HFFc6 (cell line): ENCODE results near the gene PCCA. TPM values are rescaled to one million over a fixed set of nuclear protein-coding genes. Genes with fewer than 3 reads are reported as not detected.

Experiments used
- DNase-seq: peaks from one replicate; pipeline ENCODE4 v3.0.0-alpha.2; 2018
- H3K27ac Mint-ChIP-seq: 2 replicates; pipeline ENCODE4 v1.8.0; 2020; ENCODE audit warnings: mild to moderate bottlenecking, mixed read lengths
- H3K27me3 Mint-ChIP-seq: 2 replicates; pipeline ENCODE4 v1.8.0; 2021; ENCODE audit warnings: mild to moderate bottlenecking, moderate library complexity, mixed read lengths; ENCODE audit not compliant: insufficient read depth
- H3K36me3 Mint-ChIP-seq: 2 replicates; pipeline ENCODE4 v1.8.0; 2021; ENCODE audit warnings: low read depth, mixed read lengths
- H3K4me1 Mint-ChIP-seq: 2 replicates; pipeline ENCODE4 v1.8.0; 2020; ENCODE audit warnings: low read depth, mixed read lengths
- H3K4me3 Mint-ChIP-seq: 2 replicates; pipeline ENCODE4 v1.8.0; 2020; ENCODE audit warnings: mild to moderate bottlenecking, moderate library complexity, mixed read lengths
- H3K9me3 Mint-ChIP-seq: 2 replicates; pipeline ENCODE4 v1.8.0; 2020; ENCODE audit warnings: mild to moderate bottlenecking, mixed read lengths
- total RNA-seq, 6 experiments: library from RNA; stranded (reverse); fragmentation: NEBNext Ultra II Directional; extraction: Animal tissue kit (Norgen Biotek cat#: 25700); gene quantifications; 2 replicates in 1 of 6; 3 replicates in 5 of 6; pipeline ENCODE4 v1.2.3, GENCODE V29; 2021
- TF ChIP-seq, protein P1 (sequence below): fragments of 200-600 bp; sonication (generic); IDR thresholded peaks from 2 replicates; pipeline ENCODE4 v1.5.0; 2021; ENCODE audit warnings: antibody characterized with exemption, mild to moderate bottlenecking

Gene PCCA
- total RNA-seq, 6 experiments from 2014 or later = 12.9 to 16.9 (median 14.7) TPM

DNA sequence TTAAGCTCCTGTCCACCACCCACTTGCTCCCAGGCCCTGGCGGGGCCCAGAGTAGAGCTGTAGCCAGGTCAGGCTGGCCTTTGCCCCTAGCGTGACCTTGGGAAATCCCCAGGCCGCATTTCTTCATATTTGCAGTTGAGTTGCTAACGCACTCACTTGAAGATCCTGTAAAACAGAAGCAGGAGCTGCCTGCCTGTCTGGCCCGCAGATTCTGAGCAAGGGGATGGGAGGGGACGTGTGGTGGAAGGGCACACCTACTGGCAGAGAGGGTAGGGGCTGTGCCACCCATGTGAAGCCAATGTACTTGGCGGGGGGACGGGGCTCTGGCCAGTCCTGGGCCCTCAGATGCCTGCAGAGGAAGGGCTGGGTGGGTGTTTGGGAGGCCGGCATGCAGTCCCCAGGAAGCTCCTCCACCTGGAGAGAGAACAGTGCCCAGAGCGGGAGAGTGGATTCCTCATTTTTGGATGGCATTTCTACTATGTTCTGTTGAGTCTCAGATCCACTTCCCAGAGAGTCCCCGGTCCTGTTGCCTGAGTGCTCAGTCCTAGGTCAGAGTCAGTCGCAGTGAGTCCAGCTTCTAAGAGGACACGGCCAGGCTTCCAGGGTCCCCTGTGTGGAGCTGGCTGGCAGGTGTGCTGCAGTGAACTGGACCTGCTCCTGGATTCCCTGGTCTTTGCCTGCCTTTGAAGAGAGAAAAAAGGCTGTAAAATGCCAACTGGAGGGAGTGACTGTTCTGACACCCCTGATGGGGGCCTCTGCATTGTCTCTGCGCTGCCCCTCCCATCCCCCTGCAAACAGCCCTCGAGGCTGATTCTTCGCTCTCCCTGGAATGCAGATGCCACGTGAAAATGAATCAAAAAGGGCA, 436.8 kb downstream of the PCCA start:
- DNase-seq = no peak
- Mint-ChIP-seq H3K27ac (no peak overlapping the region), H3K27me3 (peaks cover 1% of the 10 kb centered on the region), H3K4me1 (peaks cover 5% of the 10 kb centered on the region; the same call in 1 of the 2 replicates), H3K36me3 (peaks cover 13% of the 10 kb centered on the region), H3K9me3 (no peaks in the 10 kb centered on the region), H3K4me3 (no peak overlapping the region)
- TF ChIP-seq, protein P1, sequence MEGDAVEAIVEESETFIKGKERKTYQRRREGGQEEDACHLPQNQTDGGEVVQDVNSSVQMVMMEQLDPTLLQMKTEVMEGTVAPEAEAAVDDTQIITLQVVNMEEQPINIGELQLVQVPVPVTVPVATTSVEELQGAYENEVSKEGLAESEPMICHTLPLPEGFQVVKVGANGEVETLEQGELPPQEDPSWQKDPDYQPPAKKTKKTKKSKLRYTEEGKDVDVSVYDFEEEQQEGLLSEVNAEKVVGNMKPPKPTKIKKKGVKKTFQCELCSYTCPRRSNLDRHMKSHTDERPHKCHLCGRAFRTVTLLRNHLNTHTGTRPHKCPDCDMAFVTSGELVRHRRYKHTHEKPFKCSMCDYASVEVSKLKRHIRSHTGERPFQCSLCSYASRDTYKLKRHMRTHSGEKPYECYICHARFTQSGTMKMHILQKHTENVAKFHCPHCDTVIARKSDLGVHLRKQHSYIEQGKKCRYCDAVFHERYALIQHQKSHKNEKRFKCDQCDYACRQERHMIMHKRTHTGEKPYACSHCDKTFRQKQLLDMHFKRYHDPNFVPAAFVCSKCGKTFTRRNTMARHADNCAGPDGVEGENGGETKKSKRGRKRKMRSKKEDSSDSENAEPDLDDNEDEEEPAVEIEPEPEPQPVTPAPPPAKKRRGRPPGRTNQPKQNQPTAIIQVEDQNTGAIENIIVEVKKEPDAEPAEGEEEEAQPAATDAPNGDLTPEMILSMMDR = no peak

DNA sequence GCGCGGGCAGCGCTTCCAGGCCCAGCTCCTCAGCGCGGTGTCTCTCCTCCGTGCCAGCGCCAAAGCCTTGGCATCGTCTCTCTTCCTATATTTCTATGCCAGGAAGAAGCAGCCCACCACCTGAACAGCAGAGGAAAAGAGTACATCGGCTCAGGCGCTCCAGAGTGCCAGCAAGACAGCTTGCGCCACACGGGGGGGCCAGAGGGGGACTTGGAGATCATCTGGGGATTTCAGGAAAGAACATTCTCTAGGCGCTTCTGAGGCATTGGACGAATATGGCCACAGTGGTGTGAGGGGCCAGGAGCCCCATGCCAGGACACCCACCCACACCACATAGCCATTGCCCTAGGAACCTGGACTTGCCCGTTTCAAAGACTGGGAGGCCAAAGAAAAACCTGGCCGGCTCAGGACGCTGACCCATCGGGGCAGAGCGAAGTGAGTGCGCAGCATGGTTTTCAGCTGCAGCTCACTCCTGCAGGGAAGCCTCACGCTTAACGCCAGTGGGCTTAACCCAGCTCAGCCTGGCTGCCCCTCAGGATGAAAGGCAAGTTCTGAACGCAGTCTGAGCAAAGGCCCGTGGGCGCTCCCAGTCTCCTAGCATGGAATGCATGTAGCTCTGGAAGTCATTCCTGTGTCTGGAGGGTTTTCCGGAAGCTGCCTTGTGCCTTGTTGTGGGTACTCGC, 437.6 kb downstream of the PCCA start:
- no peak for DNase-seq
- Mint-ChIP-seq H3K27ac (no peak overlapping the region), H3K4me3 (no peak overlapping the region), H3K27me3 (peaks cover 1% of the 10 kb centered on the region), H3K36me3 (peaks cover 13% of the 10 kb centered on the region), H3K9me3 (no peaks in the 10 kb centered on the region), H3K4me1 (peaks cover 7% of the 10 kb centered on the region; the same call in 1 of the 2 replicates)
- TF ChIP-seq, protein P1 = no peak

DNA sequence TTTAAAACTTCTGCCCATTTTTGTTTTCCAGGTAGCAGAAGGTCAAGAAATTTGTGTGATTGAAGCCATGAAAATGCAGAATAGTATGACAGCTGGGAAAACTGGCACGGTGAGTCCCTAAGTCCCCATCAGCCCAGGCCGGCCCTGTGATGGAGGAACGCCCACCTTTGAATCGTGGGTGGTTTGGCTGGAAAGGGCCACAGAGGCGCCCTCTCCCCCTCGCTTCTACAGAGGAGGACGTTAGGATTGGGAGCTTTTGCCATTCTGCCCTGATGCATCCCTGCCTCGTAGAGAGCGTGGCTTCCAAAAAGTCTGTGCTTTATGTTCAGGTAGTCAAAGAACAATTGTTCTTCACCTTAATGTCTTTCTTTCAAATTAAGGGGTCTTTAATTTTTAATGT, 438.8 kb downstream of the PCCA start:
- TF ChIP-seq, protein P1 = no peak
- H3K9me3 Mint-ChIP-seq = no peaks in the 10 kb centered on the region
- DNase-seq = no peak
- H3K27ac Mint-ChIP-seq = no peak overlapping the region
- H3K36me3 Mint-ChIP-seq = peaks cover 13% of the 10 kb centered on the region
- peaks cover 7% of the 10 kb centered on the region; the same call in 1 of the 2 replicates for H3K4me1 Mint-ChIP-seq
- H3K27me3 Mint-ChIP-seq = peaks cover 1% of the 10 kb centered on the region
- H3K4me3 Mint-ChIP-seq = no peak overlapping the region

DNA sequence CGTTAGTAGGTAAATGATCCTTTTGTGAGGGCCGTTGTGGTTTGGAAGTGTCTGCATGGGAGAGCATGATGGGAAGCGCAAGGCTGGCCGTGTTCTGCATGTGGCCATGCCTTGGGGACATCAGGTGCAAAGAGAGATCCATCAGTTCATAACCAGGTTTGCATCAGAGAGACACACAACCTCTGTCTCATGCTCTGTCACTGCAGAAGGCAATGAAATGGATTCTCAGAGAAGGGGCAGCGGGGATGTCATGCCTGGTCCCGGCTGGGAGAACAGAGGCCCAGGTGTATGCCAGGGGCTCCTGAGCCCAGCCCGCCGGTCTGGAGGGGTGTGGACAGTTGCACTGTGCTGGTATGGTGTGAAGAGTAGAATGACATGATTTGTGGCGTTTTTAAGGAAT, 439.5 kb downstream of the PCCA start:
- Mint-ChIP-seq H3K9me3 (no peaks in the 10 kb centered on the region), H3K27ac (no peak overlapping the region), H3K4me1 (peaks cover 7% of the 10 kb centered on the region; the same call in 1 of the 2 replicates), H3K4me3 (no peak overlapping the region), H3K36me3 (peaks cover 13% of the 10 kb centered on the region), H3K27me3 (peaks cover 1% of the 10 kb centered on the region)
- DNase-seq = no peak
- TF ChIP-seq, protein P1 = no peak

DNA sequence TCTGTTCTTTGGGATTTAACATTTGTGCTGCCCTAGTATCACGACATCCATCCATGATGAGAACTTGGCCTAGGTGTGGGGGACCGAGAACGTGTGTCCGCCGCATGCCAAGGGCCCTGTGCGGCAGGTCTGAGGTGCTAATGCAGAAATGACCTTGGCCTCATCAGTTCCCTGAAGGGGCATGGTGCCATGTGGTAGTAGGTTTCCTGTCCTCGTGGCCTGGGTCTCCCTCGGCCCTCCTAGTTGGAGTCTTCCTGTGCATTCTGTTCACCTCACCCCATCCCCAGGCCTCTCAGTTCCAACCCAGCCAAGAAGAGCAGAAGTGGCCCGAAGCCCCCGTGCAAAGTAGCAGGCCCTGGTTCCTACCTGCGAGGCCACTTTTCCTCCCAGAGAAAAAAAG, 439.9 kb downstream of the PCCA start:
- no peak for DNase-seq
- Mint-ChIP-seq H3K27ac (no peak overlapping the region), H3K36me3 (peaks cover 13% of the 10 kb centered on the region), H3K27me3 (peaks cover 1% of the 10 kb centered on the region), H3K4me1 (peaks cover 7% of the 10 kb centered on the region; the same call in 1 of the 2 replicates), H3K9me3 (no peaks in the 10 kb centered on the region), H3K4me3 (no peak overlapping the region)
- TF ChIP-seq, protein P1 = no peak
